VCaP (cell line): ENCODE data around the gene CHSY3.

Source experiments
- H3K27ac ChIP-seq: fragments of 450-650 bp; 2 replicates; pipeline ENCODE4 v1.5.1; 2017
- TF ChIP-seq, protein P1 (sequence below): fragments of 450-650 bp; conservative IDR thresholded peaks from 2 replicates; pipeline ENCODE4 v1.5.1; 2017; ENCODE audit warnings: mild to moderate bottlenecking, moderate library complexity

The CHSY3 gene

DNA sequence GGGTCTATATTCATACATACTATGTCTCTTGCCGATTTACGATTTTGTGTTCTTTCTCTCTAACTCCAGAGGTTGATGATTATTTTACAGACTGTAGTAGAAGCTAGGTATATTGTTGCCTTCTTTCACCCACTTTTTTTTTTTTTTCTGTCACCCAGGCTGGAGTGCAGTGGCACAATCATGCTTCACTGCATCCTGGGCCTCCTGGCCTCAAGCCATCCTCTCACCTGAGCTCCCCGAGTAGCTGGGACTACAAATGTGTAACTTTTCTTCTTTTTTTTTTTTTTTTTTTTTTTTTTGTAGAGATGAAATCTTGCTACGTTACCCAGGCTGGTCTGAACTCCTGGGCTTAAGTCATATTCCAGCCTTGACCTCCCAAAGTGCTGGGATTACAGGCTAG lies 96.2 kb downstream of the CHSY3 start:
- no peak overlapping the region for H3K27ac ChIP-seq
- TF ChIP-seq, protein P1, sequence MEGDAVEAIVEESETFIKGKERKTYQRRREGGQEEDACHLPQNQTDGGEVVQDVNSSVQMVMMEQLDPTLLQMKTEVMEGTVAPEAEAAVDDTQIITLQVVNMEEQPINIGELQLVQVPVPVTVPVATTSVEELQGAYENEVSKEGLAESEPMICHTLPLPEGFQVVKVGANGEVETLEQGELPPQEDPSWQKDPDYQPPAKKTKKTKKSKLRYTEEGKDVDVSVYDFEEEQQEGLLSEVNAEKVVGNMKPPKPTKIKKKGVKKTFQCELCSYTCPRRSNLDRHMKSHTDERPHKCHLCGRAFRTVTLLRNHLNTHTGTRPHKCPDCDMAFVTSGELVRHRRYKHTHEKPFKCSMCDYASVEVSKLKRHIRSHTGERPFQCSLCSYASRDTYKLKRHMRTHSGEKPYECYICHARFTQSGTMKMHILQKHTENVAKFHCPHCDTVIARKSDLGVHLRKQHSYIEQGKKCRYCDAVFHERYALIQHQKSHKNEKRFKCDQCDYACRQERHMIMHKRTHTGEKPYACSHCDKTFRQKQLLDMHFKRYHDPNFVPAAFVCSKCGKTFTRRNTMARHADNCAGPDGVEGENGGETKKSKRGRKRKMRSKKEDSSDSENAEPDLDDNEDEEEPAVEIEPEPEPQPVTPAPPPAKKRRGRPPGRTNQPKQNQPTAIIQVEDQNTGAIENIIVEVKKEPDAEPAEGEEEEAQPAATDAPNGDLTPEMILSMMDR: no peak

DNA sequence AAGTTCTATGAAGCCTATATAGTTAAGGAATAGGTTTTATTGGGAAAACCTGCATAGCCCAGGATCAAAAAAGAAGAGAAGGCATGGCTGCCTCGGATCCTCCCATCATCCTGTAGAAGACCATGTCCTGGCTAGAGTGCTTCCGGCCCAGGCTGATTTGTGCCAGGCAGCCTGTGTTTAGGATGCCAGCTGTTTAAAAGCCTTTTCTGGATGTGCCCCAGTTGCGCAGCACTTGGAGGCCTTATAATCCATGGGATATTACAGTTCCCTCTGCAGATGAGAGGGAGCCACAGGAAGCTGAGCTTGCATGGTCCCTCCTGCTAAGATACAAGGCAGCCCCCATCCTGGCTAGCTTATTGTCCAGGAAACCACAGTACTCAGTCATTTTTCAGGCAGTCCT lies 97.9 kb downstream of the CHSY3 start:
- no peak overlapping the region for H3K27ac ChIP-seq
- TF ChIP-seq, protein P1: no peak

- TF ChIP-seq, protein P1: no peak
- no peak overlapping the region for H3K27ac ChIP-seq
Measured at GRCh38 chr5:130002876-130003275, 98.6 kb downstream of the CHSY3 start.

- H3K27ac ChIP-seq: no peak overlapping the region
- TF ChIP-seq, protein P1: no peak
Measured at GRCh38 chr5:130011986-130012385, 107.7 kb downstream of the CHSY3 start.

- TF ChIP-seq, protein P1: no peak
- H3K27ac ChIP-seq: no peak overlapping the region
Measured at GRCh38 chr5:130017173-130017572, 112.9 kb downstream of the CHSY3 start.

DNA sequence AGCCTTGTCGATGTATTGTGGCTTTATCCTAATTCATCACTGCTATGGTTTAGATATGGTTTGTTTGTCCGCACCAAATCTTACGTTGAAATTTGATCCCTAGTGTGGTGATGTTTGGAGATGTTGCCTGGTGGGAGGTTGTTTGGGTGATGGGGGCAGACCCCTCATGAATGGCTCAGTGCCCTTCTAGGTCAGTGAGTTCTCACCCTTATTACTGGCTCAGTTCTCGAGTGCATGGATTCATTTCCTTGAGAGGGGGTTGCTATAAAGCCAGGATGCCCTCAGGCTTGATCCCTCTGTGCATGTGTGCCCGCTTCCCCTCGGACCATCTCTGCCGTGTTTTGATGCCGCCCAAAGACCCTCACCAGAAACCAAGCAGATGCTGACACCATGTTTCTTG lies 114.4 kb downstream of the CHSY3 start:
- H3K27ac ChIP-seq: no peak overlapping the region
- TF ChIP-seq, protein P1: no peak

- H3K27ac ChIP-seq: no peak overlapping the region
- TF ChIP-seq, protein P1: no peak
Measured at GRCh38 chr5:130021000-130021399, 116.7 kb downstream of the CHSY3 start.

GRCh38 chr5:130021876-130022275 lies 117.6 kb downstream of the CHSY3 start:
- TF ChIP-seq, protein P1: no peak
- no peak overlapping the region for H3K27ac ChIP-seq
